HEK293T (cell line): ENCODE data around the gene HEATR5A.

Source experiments
- ARNT ChIP-seq: fragments of 450-650 bp; IDR thresholded peaks from 2 replicates; pipeline ENCODE4 v1.6.1; 2017; ENCODE audit warnings: mild to moderate bottlenecking
- BHLHE40 ChIP-seq: fragments of 450-650 bp; IDR thresholded peaks from 2 replicates; pipeline ENCODE4 v1.6.1; 2016; ENCODE audit warnings: mild to moderate bottlenecking, moderate library complexity, borderline replicate concordance
- ELF4 ChIP-seq: fragments of 450-650 bp; IDR thresholded peaks from 2 replicates; pipeline ENCODE4 v1.6.1; 2017; ENCODE audit warnings: antibody characterized with exemption
- LEF1 ChIP-seq: fragments of 450-650 bp; IDR thresholded peaks from 2 replicates; pipeline ENCODE4 v1.6.1; 2017; ENCODE audit warnings: mild to moderate bottlenecking, borderline replicate concordance
- PKNOX1 ChIP-seq: fragments of 450-650 bp; IDR thresholded peaks from 2 replicates; pipeline ENCODE4 v1.6.1; 2016
- SP1 ChIP-seq: fragments of 450-650 bp; IDR thresholded peaks from 2 replicates; pipeline ENCODE4 v1.6.1; 2017
- TARDBP ChIP-seq: fragments of 450-650 bp; IDR thresholded peaks from 2 replicates; pipeline ENCODE4 v1.6.1; 2016

DNA sequence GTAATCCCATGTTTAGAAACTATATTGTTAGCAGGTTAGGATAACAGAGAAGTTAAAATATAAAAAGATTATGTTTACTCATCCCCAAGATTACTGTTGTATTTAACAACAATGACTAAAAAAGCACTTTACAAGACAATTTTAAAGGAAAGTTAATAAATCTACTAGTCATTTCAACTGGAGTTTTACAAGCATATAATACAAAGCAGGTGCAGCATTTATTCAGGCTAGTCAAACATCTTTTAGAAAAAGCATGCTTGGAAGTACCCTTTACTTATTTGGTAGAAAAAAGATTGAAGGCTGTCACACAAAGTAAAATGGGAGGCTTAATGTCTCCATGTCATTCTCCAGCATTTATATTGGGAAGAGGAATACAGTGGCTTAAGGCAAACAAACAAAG, 80.6 kb downstream of the HEATR5A start:
- no peak for TF ChIP-seq BHLHE40
- TF ChIP-seq SP1 = no peak
- TF ChIP-seq LEF1 = no peak
- no peak for TF ChIP-seq TARDBP
- TF ChIP-seq ARNT = no peak
- no peak for TF ChIP-seq PKNOX1
- TF ChIP-seq ELF4 = no peak
